ENCODE data around the gene NOP58.
"Not testable (repeated sequence)": the region's sequence is repeated elsewhere in the genome, so short reads cannot be mapped to it uniquely, and the experiment has no call there.

Gene NOP58

GRCh38 chr2:202306034-202306433 is 40.5 kb downstream of the NOP58 start:
- DNase-seq (ENCODE audit: low read depth in 3 of 3, low spot score in 1 of 3): no peak

GRCh38 chr2:202307690-202308089 is 42.1 kb downstream of the NOP58 start:
- DNase-seq (ENCODE audit: low read depth in 3 of 3, low spot score in 1 of 3): no peak

- no peak for DNase-seq (ENCODE audit: low read depth in 3 of 3, low spot score in 1 of 3)
Observed at GRCh38 chr2:202311823-202312388, 46.3 kb downstream of the NOP58 start.

- no peak for DNase-seq (ENCODE audit: low read depth in 3 of 3, low spot score in 1 of 3)
Observed at GRCh38 chr2:202314116-202314515, 48.6 kb downstream of the NOP58 start.

GRCh38 chr2:202317080-202317857 is 51.7 kb downstream of the NOP58 start:
- DNase-seq (ENCODE audit: low read depth in 3 of 3, low spot score in 1 of 3): no peak

- DNase-seq (ENCODE audit: low read depth in 3 of 3, low spot score in 1 of 3): not testable (repeated sequence)
Observed at GRCh38 chr2:202320362-202320761, 54.8 kb downstream of the NOP58 start.

- no peak for DNase-seq (ENCODE audit: low read depth in 3 of 3, low spot score in 1 of 3)
Observed at GRCh38 chr2:202322435-202322834, 56.9 kb downstream of the NOP58 start.

- DNase-seq (ENCODE audit: low read depth in 3 of 3, low spot score in 1 of 3): no peak
Observed at GRCh38 chr2:202327858-202328257, 62.3 kb downstream of the NOP58 start.

- no peak for DNase-seq (ENCODE audit: low read depth in 3 of 3, low spot score in 1 of 3)
Observed at GRCh38 chr2:202335791-202336467, 70.4 kb downstream of the NOP58 start.

GRCh38 chr2:202337151-202337550 is 71.6 kb downstream of the NOP58 start:
- DNase-seq (ENCODE audit: low read depth in 3 of 3, low spot score in 1 of 3): no peak

GRCh38 chr2:202337706-202338346 is 72.3 kb downstream of the NOP58 start:
- DNase-seq (ENCODE audit: low read depth in 3 of 3, low spot score in 1 of 3): no peak

GRCh38 chr2:202339071-202339870 is 73.7 kb downstream of the NOP58 start:
- DNase-seq (ENCODE audit: low read depth in 3 of 3, low spot score in 1 of 3): no peak

- no peak for DNase-seq (ENCODE audit: low read depth in 3 of 3, low spot score in 1 of 3)
Observed at GRCh38 chr2:202344178-202344577, 78.6 kb downstream of the NOP58 start.

GRCh38 chr2:202346180-202346579 is 80.6 kb downstream of the NOP58 start:
- no peak for DNase-seq (ENCODE audit: low read depth in 3 of 3, low spot score in 1 of 3)
